ENCODE measurements around the gene PLEK. TPM values are rescaled to one million over a fixed set of nuclear protein-coding genes. Genes with fewer than 3 reads are reported as not detected.
A peak's percentile ranks its signal among the peaks of the same experiment; 100 is the strongest.
"Not testable (repeated sequence)": the region's sequence is repeated elsewhere in the genome, so short reads cannot be mapped to it uniquely, and the experiment has no call there.

The PLEK gene, protein sequence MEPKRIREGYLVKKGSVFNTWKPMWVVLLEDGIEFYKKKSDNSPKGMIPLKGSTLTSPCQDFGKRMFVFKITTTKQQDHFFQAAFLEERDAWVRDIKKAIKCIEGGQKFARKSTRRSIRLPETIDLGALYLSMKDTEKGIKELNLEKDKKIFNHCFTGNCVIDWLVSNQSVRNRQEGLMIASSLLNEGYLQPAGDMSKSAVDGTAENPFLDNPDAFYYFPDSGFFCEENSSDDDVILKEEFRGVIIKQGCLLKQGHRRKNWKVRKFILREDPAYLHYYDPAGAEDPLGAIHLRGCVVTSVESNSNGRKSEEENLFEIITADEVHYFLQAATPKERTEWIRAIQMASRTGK
- 1 to 10 TPM; 3.5 to 7.2 (median 5.9) TPM for polyA plus RNA-seq (ENCODE audit: insufficient read length in 4 of 4)

- no peak for DNase-seq (ENCODE audit: low read depth in 4 of 4, low spot score in 2 of 4)
These were observed at the start of gene PLEK for GRCh38 chr2:68365087-68365486. TSS of gene PLEK (plus strand) at chr2:68365282. CDS start at chr2:68365352, 70 bp downstream.

- DNase-seq (ENCODE audit: low read depth in 4 of 4, low spot score in 2 of 4) = no peak
These were observed 49.0 kb upstream of the PLEK start for GRCh38 chr2:68316111-68316510.

DNA sequence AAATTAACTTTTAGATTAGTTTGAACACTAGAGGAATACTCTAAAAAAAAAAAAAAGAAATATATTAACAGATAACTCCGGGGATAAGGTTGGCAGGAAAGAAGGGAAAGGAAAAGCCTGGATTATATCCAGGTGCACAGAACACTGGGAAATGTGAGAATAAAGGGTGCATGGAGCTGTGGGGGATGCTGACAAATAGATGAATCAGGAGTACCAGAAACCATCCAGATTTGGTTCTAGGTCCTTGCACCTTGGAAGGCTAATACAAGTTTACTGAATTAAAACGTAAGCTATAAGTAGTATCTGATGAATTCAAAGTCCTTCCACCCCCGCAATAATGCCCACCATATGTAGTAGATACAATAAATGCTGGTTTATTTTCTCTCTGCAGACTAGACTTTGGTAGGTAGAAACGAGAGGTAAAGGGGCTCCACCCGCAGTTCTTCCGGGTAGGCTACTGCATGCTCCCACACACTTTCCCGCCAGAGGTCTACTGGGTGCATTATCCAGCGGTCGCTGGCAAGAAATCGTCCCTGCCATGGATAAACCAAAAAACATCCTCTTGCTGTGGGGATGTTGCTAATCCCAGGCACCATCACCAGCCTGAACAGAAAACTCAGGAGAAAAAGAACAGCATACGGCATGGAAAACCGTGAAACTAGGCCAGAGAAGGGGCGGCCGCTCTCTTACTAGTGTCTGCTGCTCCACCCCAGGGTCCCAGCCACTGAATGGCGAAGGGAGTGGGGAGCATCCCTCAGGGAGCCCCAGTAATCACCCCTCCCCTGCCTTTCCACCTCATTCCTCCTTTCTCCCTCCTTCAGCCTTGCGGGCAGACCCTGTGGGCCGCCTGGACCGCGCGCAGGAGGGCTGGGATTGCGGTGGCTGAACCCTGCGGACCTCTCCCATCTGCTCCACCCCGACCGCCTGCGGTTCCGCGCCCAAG lies 46.8 kb upstream of the PLEK start:
- DNase-seq (ENCODE audit: low read depth in 4 of 4, low spot score in 2 of 4) = peak in 2 of 4 donors; percentile 2 to 8

- peak in 3 of 4 donors; percentile 11 to 41 (median 24) for DNase-seq (ENCODE audit: low read depth in 4 of 4, low spot score in 2 of 4)
These were observed 46.1 kb upstream of the PLEK start for GRCh38 chr2:68318914-68319397.

DNA sequence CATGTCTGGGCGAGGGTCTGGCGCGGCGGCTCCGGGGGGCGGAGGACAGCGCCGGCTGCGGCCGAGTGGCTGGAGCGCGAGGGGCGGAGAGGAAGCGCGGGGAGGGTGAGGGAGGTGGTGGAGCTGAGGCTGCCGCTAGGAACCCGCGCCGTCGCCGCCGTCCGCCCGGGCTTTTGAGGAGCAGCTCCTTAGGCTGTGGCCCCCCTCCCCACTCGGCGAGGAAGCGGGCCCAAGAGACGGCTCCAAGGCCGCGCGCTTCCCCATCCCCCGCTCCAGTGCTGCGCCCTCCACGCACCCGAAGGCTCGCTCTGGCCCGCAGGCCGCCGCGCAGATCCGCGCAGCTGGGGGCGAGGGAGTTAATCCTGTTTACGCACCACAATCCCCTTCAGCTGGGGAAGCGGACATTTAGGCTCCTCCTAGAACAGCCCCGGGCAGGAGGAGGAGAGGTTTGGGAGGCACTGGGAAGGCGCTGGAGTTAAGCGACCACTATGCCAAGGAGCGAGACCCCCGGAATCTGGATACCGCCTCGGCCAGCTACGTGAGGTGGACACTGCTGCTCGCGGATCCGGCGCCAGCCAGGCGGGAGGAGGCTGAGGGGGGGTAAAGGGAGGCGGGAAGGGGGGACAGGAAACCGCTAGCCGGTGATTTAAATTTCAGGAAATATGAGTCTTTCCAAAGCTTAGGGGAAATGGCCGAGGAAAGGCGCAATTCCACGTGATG lies 45.5 kb upstream of the PLEK start, which contains the start of gene CNRIP1:
CNRIP1 (minus strand) TSS at position 552 of the 720 bp plus-strand sequence; CDS start at position 3, 549 bp downstream.
- peak; percentile 46 to 72 (median 60) for DNase-seq (ENCODE audit: low read depth in 4 of 4, low spot score in 2 of 4)

GRCh38 chr2:68320118-68320641 lies 44.9 kb upstream of the PLEK start:
- peak; percentile 26 to 53 (median 40) for DNase-seq (ENCODE audit: low read depth in 4 of 4, low spot score in 2 of 4)

DNA sequence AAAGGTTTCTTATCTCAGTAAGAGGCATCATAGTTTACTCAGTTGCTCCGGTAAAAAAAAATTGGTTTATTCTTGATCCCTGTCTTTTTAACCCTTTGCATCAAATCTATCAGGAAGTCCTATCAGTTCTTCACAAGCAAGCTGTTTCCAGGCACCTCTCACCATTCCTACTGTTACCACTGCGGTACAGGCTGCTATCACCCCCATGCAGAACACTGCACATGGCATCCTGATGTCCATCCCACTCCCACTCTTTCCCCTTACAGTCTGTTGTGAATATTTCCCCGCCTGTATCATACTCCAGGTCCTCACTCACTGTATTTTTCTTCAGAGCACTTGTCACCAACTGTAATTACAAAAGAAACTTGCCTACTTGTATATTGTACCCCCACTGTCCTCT lies 40.0 kb upstream of the PLEK start:
- no peak for DNase-seq (ENCODE audit: low read depth in 4 of 4, low spot score in 2 of 4)

GRCh38 chr2:68328901-68329300 lies 36.2 kb upstream of the PLEK start:
- DNase-seq (ENCODE audit: low read depth in 4 of 4, low spot score in 2 of 4) = no peak

DNA sequence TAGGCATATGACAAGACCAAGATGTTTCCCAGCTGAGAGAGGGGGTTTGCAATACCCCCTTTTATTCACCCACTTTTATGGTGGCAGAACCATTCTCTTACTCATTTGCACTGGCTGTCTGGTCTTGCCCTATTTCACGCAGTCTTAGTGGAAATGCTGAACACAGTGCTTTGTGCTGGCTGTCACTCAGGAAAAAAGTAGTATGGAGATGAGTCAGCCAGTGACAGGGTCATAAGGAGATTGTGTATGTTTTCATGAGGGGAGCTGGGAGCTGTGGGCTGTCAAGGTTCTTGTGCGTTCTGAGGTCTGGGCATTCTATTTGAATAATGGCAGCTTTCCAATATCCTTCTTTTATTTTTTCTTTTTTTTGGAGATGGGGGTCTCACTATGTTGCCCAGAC lies 34.4 kb upstream of the PLEK start:
- DNase-seq (ENCODE audit: low read depth in 4 of 4, low spot score in 2 of 4) = no peak

DNA sequence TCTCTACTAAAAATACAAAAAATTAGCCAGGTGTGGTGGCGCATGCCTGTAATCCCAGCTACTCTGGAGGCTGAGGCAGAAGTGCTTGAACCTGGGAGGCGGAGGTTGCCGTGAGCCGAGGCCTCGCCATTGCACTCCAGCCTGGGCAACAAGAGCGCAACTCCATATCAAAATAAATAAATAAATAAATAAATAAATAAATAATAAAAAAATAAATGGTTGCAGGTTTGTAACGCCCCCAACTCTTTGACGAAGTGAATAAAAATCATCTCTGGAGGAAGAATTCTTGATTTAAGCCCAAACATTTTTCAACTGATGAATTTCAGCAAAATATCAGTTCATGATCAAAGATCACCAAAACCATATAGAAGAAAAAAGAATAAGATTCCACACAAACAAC lies 32.1 kb upstream of the PLEK start:
- DNase-seq (ENCODE audit: low read depth in 4 of 4, low spot score in 2 of 4) = no peak

DNA sequence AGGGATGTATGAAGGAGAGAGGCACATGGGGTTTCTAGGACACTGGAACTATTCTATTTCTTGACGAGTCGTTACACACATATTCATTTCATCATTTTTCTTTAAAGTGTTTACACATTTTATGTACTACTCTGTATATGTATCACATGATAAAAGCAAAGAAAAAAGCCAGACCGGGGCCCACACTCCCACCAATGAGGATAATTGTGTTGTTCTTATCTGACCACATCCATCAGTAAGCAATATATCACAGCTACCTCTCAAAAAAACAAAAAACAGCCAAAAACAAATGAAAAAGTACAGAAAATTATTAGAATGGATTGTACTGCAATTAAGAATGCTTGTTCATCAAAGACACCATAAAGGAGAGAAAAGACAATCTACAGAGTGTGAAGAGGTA lies 31.2 kb upstream of the PLEK start:
- no peak for DNase-seq (ENCODE audit: low read depth in 4 of 4, low spot score in 2 of 4)

DNA sequence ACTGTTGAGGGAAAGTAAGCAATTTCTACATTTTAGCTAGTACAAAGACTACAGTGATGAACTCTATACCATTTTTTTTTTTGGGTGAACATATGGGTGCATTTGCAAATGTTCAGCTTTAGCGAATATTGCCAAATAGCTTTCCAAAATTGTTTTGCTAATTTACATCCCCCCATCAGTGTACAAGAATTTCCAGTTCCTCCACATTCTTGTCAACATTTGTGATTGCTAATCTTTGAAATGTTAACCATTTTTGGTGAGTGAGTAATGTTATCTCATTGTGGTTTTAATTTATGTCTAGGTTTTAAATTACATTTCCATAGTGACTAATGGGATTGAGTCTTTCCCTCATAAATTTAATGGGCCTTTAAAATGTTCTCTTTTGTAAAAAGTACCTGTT lies 28.9 kb upstream of the PLEK start:
- no peak for DNase-seq (ENCODE audit: low read depth in 4 of 4, low spot score in 2 of 4)

DNA sequence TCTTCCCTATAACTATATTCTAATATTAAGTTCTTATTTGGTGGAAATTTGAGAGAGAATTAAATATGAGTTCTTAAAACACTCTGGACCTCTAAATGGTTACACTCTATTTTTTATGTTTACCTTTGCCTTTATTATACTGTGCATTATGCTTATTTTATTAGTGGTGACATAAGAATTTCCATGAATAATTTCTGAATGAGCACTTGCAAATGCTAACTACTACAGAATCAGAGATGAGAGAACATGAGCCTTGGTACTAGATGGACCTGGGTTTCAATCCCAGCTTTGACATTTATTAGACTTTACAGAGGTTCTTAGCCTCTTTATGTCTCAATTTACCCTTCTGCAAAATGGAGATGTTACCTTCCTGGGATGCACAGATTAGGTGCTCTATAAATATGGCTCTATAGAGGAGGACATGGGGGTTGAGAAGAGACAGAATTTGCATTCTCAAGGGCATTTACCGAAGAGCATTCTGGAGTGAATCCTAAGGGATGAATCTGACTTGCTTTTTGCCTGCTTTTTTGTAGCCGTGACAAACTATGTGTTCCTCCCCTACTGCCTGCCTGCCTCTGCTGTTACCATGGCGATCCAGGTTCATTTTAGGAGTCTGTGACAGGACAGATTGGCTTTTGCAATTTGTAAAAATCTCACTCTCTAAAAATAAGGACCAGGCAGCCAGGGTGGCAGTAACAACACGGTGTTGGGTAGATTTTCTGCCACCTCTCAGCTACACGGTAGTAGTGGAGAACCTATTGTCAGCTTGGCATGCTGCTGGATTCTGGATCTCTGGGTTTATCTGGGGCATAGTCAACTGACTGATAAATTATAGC lies 24.6 kb upstream of the PLEK start:
- no peak for DNase-seq (ENCODE audit: low read depth in 4 of 4, low spot score in 2 of 4)

DNA sequence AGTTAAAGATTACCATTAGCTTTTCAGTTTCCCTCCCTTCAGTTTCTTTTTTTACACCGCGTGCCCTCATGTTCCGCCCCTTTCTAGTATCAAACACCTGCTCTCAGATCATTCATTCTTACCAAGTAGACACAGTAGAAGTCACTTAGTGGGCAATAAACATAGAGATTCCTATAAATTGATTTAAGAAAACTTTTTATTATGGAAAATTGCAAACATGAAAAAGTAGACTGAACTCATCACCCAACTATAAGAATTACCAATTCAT lies 24.1 kb upstream of the PLEK start:
- no peak for DNase-seq (ENCODE audit: low read depth in 4 of 4, low spot score in 2 of 4)

DNA sequence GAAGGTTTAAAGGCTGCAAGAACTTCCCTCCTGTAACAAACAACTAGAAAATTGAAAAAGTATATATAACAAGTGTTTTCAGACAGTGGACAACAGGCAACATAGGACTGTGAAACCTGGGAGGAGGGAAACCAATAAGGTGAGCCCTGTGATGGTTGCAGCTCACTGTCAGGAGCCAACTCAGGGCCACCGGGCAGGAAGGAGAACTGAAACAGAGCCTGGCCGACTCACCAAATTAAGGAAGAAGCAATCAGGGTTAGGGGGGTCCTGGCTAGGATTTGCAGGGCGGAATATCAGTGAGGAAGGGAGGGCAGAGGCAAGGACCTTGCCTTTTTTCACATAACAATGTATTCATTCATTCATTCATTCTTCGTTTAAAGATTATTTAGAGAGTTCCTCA lies 23.5 kb upstream of the PLEK start:
- no peak for DNase-seq (ENCODE audit: low read depth in 4 of 4, low spot score in 2 of 4)

- DNase-seq (ENCODE audit: low read depth in 4 of 4, low spot score in 2 of 4) = no peak
These were observed 22.6 kb upstream of the PLEK start for GRCh38 chr2:68342470-68342869.

DNA sequence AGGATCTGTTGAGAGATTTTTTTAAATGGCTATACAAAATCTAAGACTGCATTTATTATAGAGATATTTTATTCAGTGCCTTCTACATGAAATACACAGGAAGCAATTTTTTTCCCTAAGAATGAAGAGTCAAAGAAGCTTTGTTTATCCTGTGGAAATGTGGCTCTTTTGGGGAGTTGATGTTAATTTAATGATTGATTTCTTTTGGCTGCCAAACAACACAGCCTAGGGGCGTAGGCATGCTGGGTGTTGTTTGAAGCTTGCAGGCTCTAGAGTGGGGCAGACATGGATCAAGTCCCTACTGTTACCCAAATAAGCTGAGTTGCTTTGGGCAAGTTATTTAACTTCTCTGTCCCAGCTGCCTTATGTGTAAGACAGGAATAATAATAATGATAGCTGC lies 21.1 kb upstream of the PLEK start:
- DNase-seq (ENCODE audit: low read depth in 4 of 4, low spot score in 2 of 4) = no peak

- no peak for DNase-seq (ENCODE audit: low read depth in 4 of 4, low spot score in 2 of 4)
These were observed 19.8 kb upstream of the PLEK start for GRCh38 chr2:68345129-68345875.

- not testable (repeated sequence) for DNase-seq (ENCODE audit: low read depth in 4 of 4, low spot score in 2 of 4)
These were observed 16.0 kb upstream of the PLEK start for GRCh38 chr2:68349091-68349490.

All from left renal cortex interstitium (tissue), 4 donors.